ENCODE measurements around the gene TTC39A. TPM values are rescaled to one million over a fixed set of nuclear protein-coding genes. Genes with fewer than 3 reads are reported as not detected.
A peak's percentile ranks its signal among the peaks of the same experiment; 100 is the strongest.

The TTC39A gene
- total RNA-seq, 5 donors from 2014 or later (not counting 1 experiment from before 2014, with no cell fraction given) = 0.36 TPM; not detected in 4

DNA sequence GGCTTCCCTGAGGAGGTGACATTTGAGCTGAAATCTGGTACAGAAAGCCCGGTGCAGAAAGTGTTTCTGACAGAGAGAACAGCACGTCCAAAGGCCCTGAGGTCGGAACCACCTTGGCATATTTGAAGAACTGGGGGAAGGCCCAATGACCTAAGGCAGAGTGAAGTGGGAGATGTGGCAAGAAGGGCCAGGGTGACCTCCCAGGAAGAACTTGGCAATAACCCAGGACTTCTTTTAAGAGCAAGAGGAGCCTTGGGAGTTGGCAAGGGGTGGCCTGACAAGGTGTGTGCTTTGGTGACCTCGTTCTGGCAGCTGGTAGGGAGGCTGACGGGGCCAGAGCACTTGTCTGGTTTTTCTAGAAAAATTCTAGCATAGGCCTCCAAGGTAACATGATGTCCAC lies 23.4 kb downstream of the TTC39A start:
- DNase-seq (no peak), ATAC-seq (replicated peaks in 1 of 4) (no peak)
- Mint-ChIP-seq H3K9me3 (no peaks in the 10 kb centered on the region), H3K4me3 (no peak overlapping the region), H3K36me3 (no peaks in the 10 kb centered on the region), H3K27me3 (no peaks in the 10 kb centered on the region), H3K27ac (no peak overlapping the region), H3K4me1 (peaks cover 0 to 6% (median 5%) of the 10 kb centered on the region in 3 donors)
- H3K4me1 ChIP-seq (ENCODE audit: control insufficient read depth in 1 of 2, extremely low read depth in 1 of 2, insufficient read depth in 2 of 2, low read length in 2 of 2) = no peaks in the 10 kb centered on the region
- H3K27ac ChIP-seq (ENCODE audit: low read length) = no peak overlapping the region
- no peak overlapping the region for H3K4me3 ChIP-seq (ENCODE audit: control insufficient read depth in 1 of 2, extremely low read depth in 1 of 2, low read length in 1 of 2)
- 95% methylated on average over 4 of the region's 5 CpGs for whole genome bisulfite sequencing (ENCODE audit: insufficient coverage)
- no peaks in the 10 kb centered on the region for H3K9me3 ChIP-seq
- ChIA-PET CTCF (no interaction called here), POLR2A (no interaction called here)
- no peaks in the 10 kb centered on the region for H3K36me3 ChIP-seq (ENCODE audit: control insufficient read depth in 2 of 2, extremely low read depth in 1 of 2, insufficient read depth in 1 of 2, low read length in 1 of 2)
- H3K27me3 ChIP-seq (replicated peaks in 1 of 2; ENCODE audit: control insufficient read depth in 2 of 2, extremely low read depth in 1 of 2, insufficient read depth in 2 of 2, low read length in 1 of 2) = peaks cover 0 to 5% of the 10 kb centered on the region in 2 experiments

DNA sequence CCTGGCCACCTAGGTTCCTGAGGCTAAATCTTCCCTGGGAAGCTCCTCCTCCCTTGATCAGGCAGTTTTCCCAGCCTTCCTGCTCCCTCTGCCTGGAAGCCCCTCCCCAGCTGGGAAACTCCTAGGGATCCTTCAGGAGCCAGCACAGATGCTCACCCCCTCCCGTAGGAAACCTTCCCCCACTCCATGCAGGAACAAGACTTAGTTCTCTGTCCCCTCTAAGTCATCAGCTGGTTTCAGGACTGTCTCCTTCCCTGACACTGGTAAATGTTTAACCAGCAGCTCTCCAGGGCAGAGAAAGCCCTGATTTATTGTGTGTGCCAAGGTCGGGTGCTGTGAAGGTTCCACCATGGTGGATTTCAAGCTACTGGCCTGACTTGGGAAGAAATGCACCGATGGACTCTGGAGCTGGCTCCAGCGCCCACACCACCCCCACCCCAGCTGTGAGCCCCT lies 25.0 kb downstream of the TTC39A start:
- no peaks in the 10 kb centered on the region for H3K27me3 Mint-ChIP-seq
- H3K4me1 Mint-ChIP-seq = peaks cover 0 to 2% (median 0%) of the 10 kb centered on the region in 3 donors
- no peaks in the 10 kb centered on the region for H3K4me1 ChIP-seq (ENCODE audit: control insufficient read depth in 1 of 2, extremely low read depth in 1 of 2, insufficient read depth in 2 of 2, low read length in 2 of 2)
- peaks cover 0 to 5% of the 10 kb centered on the region in 2 experiments for H3K27me3 ChIP-seq (replicated peaks in 1 of 2; ENCODE audit: control insufficient read depth in 2 of 2, extremely low read depth in 1 of 2, insufficient read depth in 2 of 2, low read length in 1 of 2)
- no peak overlapping the region for H3K27ac Mint-ChIP-seq
- no peaks in the 10 kb centered on the region for H3K36me3 ChIP-seq (ENCODE audit: control insufficient read depth in 2 of 2, extremely low read depth in 1 of 2, insufficient read depth in 1 of 2, low read length in 1 of 2)
- ChIA-PET CTCF (interaction anchor here in 1 of 2 donors (0.7 kb wide), 1 partner anchor 65 kb away, joined by 4 read pairs; no protein-coding TSS in a partner anchor), POLR2A (no interaction called here)
- H3K4me3 Mint-ChIP-seq = no peak overlapping the region
- H3K4me3 ChIP-seq (ENCODE audit: control insufficient read depth in 1 of 2, extremely low read depth in 1 of 2, low read length in 1 of 2) = no peak overlapping the region
- DNase-seq = no peak
- H3K9me3 Mint-ChIP-seq = no peaks in the 10 kb centered on the region
- no peaks in the 10 kb centered on the region for H3K9me3 ChIP-seq
- no peaks in the 10 kb centered on the region for H3K36me3 Mint-ChIP-seq
- 93% methylated on average over 2 of the region's 4 CpGs for WGBS (ENCODE audit: insufficient coverage)
- no peak overlapping the region for H3K27ac ChIP-seq (ENCODE audit: low read length)
- no peak for ATAC-seq (replicated peaks in 1 of 4)

DNA sequence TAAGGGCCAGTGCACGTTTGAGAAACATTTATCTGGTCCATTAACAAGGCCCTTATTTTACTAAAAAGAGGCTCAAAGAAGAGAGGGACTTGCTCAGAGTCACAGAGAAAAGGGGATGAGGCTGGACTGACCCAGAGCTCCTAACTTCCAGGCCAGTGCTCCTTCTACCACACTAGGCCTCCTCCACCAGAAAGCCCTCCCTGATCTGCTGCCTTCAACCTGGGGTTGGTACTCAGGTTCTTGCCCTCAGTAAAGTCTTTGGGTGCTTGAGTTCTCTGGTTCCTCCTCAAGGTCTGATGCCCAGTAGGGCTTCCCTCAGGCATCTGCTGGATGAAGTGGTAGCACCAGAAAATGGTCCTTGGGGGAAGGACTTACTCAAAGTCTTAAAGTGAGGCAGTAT lies 26.0 kb downstream of the TTC39A start:
- ATAC-seq (replicated peaks in 1 of 4) (no peak), DNase-seq (no peak)
- ChIA-PET POLR2A (no interaction called here), CTCF (no interaction called here)
- no peaks in the 10 kb centered on the region for H3K4me1 ChIP-seq (ENCODE audit: control insufficient read depth in 1 of 2, extremely low read depth in 1 of 2, insufficient read depth in 2 of 2, low read length in 2 of 2)
- no peaks in the 10 kb centered on the region for H3K36me3 Mint-ChIP-seq
- peaks cover 0 to 8% of the 10 kb centered on the region in 2 experiments for H3K27me3 ChIP-seq (replicated peaks in 1 of 2; ENCODE audit: control insufficient read depth in 2 of 2, extremely low read depth in 1 of 2, insufficient read depth in 2 of 2, low read length in 1 of 2)
- no peak overlapping the region for H3K4me3 Mint-ChIP-seq
- no peaks in the 10 kb centered on the region for H3K9me3 ChIP-seq
- no peaks in the 10 kb centered on the region for H3K36me3 ChIP-seq (ENCODE audit: control insufficient read depth in 2 of 2, extremely low read depth in 1 of 2, insufficient read depth in 1 of 2, low read length in 1 of 2)
- no peak overlapping the region for H3K27ac Mint-ChIP-seq
- H3K4me1 Mint-ChIP-seq = peaks cover 0 to 2% (median 0%) of the 10 kb centered on the region in 3 donors
- no CpG with 5 or more reads among the region's 1 CpG for WGBS (ENCODE audit: insufficient coverage)
- no peaks in the 10 kb centered on the region for H3K9me3 Mint-ChIP-seq
- H3K27ac ChIP-seq (ENCODE audit: low read length) = no peak overlapping the region
- no peak overlapping the region for H3K4me3 ChIP-seq (ENCODE audit: control insufficient read depth in 1 of 2, extremely low read depth in 1 of 2, low read length in 1 of 2)
- no peaks in the 10 kb centered on the region for H3K27me3 Mint-ChIP-seq

DNA sequence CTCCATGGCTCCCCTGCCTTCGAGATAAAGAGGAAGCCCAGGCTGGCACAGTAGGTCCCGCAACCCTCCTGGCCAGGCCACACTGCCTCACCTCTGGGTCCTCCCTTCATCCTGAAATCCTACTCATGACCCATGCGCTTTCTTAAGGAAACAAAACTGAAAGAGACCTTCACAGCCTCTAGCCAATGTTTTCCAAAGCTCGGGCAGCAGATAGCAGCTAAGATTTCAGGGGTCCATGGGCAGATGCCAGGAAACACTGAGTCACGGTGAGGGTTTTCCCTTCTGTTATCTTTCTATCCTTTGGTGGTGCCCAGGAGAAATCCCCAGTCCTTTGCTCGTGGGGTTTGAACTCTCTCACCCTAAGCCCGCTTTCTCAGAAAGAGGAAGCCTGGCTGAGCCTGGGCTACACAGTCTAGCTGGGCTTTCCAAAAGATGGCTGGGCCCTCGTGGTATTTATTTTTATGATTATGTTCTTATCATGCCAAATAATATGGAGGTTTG lies 26.6 kb downstream of the TTC39A start:
- Histone ChIP-seq H3K27ac (ENCODE audit: low read length) (no peak overlapping the region), H3K27me3 (replicated peaks in 1 of 2; ENCODE audit: control insufficient read depth in 2 of 2, extremely low read depth in 1 of 2, insufficient read depth in 2 of 2, low read length in 1 of 2) (peaks cover 0 to 8% of the 10 kb centered on the region in 2 experiments), H3K4me3 (ENCODE audit: control insufficient read depth in 1 of 2, extremely low read depth in 1 of 2, low read length in 1 of 2) (no peak overlapping the region), H3K4me1 (ENCODE audit: control insufficient read depth in 1 of 2, extremely low read depth in 1 of 2, insufficient read depth in 2 of 2, low read length in 2 of 2) (no peaks in the 10 kb centered on the region), H3K9me3 (no peaks in the 10 kb centered on the region), H3K36me3 (ENCODE audit: control insufficient read depth in 2 of 2, extremely low read depth in 1 of 2, insufficient read depth in 1 of 2, low read length in 1 of 2) (no peaks in the 10 kb centered on the region)
- WGBS (ENCODE audit: insufficient coverage) = 63% methylated on average over 4 of the region's 8 CpGs
- Mint-ChIP-seq H3K36me3 (no peaks in the 10 kb centered on the region), H3K4me3 (peak overlapping the region in 1 of 3 donors; percentile 7), H3K27ac (no peak overlapping the region), H3K9me3 (no peaks in the 10 kb centered on the region), H3K4me1 (peaks cover 0 to 2% (median 0%) of the 10 kb centered on the region in 3 donors), H3K27me3 (no peaks in the 10 kb centered on the region)
- POLR2A ChIA-PET = no interaction called here
- no peak for DNase-seq
- ATAC-seq (replicated peaks in 1 of 4) = no peak
- CTCF ChIA-PET = no interaction called here

DNA sequence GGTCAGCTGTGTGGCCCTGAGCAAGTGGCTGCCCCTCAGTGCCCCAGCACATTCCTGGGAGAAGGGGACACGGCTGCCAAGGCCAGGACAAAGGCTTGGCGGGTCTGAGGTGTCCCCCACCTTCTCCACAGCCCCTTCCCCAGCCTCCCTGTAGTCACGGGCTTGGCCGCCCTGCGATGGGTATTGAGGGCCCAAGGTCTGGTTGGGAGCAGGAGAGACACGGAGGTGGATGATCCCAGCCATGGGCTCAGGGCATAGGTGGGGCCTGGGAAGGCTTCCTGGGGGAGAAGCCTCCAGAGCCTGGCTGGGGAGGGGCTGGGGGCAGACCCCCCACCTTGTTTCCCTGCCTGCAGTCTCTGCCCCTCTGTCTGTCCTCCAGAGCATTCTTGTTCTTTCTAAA lies 27.0 kb downstream of the TTC39A start:
- DNase-seq = no peak
- Histone ChIP-seq H3K36me3 (ENCODE audit: control insufficient read depth in 2 of 2, extremely low read depth in 1 of 2, insufficient read depth in 1 of 2, low read length in 1 of 2) (no peaks in the 10 kb centered on the region), H3K4me1 (ENCODE audit: control insufficient read depth in 1 of 2, extremely low read depth in 1 of 2, insufficient read depth in 2 of 2, low read length in 2 of 2) (no peaks in the 10 kb centered on the region), H3K27me3 (replicated peaks in 1 of 2; ENCODE audit: control insufficient read depth in 2 of 2, extremely low read depth in 1 of 2, insufficient read depth in 2 of 2, low read length in 1 of 2) (peaks cover 0 to 8% of the 10 kb centered on the region in 2 experiments), H3K9me3 (no peaks in the 10 kb centered on the region), H3K4me3 (ENCODE audit: control insufficient read depth in 1 of 2, extremely low read depth in 1 of 2, low read length in 1 of 2) (no peak overlapping the region), H3K27ac (ENCODE audit: low read length) (no peak overlapping the region)
- Mint-ChIP-seq H3K4me1 (peaks cover 0 to 3% (median 0%) of the 10 kb centered on the region in 3 donors), H3K27me3 (peaks cover 0 to 2% of the 10 kb centered on the region in 2 donors), H3K36me3 (no peaks in the 10 kb centered on the region), H3K27ac (no peak overlapping the region), H3K4me3 (peak overlapping the region in 1 of 3 donors; percentile 7), H3K9me3 (no peaks in the 10 kb centered on the region)
- no CpG with 5 or more reads among the region's 6 CpGs for WGBS (ENCODE audit: insufficient coverage)
- CTCF ChIA-PET = no interaction called here
- POLR2A ChIA-PET = no interaction called here
- ATAC-seq (replicated peaks in 1 of 4) = no peak

DNA sequence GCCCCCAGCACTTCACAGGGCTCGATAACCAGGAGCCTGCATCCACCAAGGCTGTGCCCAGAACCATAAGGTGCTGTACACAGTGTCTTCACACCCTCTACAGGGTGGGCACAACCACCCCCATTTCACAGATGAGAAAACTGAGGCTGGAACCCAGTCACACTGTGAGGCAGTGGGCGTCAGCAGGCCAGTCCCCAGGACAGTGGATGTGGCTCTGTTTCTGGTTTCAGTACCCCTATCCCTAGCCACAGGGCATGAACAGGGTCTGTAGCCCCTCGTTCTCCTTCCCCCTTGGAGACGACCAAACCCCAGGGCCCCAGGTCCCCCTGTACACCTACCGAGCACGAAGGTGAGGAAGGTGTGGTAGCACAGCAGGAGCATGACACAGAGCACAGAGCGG lies 27.6 kb downstream of the TTC39A start:
- Histone ChIP-seq H3K9me3 (no peaks in the 10 kb centered on the region), H3K27me3 (replicated peaks in 1 of 2; ENCODE audit: control insufficient read depth in 2 of 2, extremely low read depth in 1 of 2, insufficient read depth in 2 of 2, low read length in 1 of 2) (peaks cover 0 to 8% of the 10 kb centered on the region in 2 experiments), H3K4me3 (ENCODE audit: control insufficient read depth in 1 of 2, extremely low read depth in 1 of 2, low read length in 1 of 2) (no peak overlapping the region), H3K27ac (ENCODE audit: low read length) (no peak overlapping the region), H3K4me1 (ENCODE audit: control insufficient read depth in 1 of 2, extremely low read depth in 1 of 2, insufficient read depth in 2 of 2, low read length in 2 of 2) (no peaks in the 10 kb centered on the region), H3K36me3 (ENCODE audit: control insufficient read depth in 2 of 2, extremely low read depth in 1 of 2, insufficient read depth in 1 of 2, low read length in 1 of 2) (no peaks in the 10 kb centered on the region)
- Mint-ChIP-seq H3K36me3 (no peaks in the 10 kb centered on the region), H3K4me3 (no peak overlapping the region), H3K4me1 (peaks cover 0 to 6% (median 2%) of the 10 kb centered on the region in 3 donors), H3K27me3 (peaks cover 0 to 2% of the 10 kb centered on the region in 2 donors), H3K9me3 (no peaks in the 10 kb centered on the region), H3K27ac (no peak overlapping the region)
- no peak for DNase-seq
- POLR2A ChIA-PET = no interaction called here
- CTCF ChIA-PET = no interaction called here
- WGBS (ENCODE audit: insufficient coverage) = 95% methylated on average over 4 of the region's 7 CpGs
- ATAC-seq (replicated peaks in 1 of 4) = no peak

DNA sequence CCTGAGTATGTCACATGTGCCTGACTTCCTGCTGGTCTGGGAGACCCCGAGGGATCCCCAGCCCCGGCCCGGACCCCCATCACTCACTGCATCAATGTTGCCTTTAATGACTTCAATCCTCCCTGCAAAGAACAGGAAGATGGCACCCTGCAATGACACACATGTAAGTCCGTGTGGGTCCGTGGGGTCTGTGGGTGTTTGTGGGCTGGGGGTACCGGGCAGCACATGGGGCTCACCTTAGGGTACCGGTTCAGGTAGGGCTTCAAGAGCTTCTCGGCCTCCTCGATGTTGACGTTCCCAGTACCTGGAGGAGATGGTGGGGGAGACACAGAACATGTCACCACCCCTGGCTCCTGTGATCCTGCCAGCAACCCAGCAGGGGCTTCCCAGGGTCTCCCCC lies 28.1 kb downstream of the TTC39A start:
- WGBS (ENCODE audit: insufficient coverage) = 100% methylated on average over 4 of the region's 10 CpGs
- ATAC-seq (replicated peaks in 1 of 4) = no peak
- peaks cover 0 to 8% of the 10 kb centered on the region in 2 experiments for H3K27me3 ChIP-seq (replicated peaks in 1 of 2; ENCODE audit: control insufficient read depth in 2 of 2, extremely low read depth in 1 of 2, insufficient read depth in 2 of 2, low read length in 1 of 2)
- Mint-ChIP-seq H3K4me1 (peaks cover 3 to 9% (median 7%) of the 10 kb centered on the region in 3 donors), H3K27me3 (peaks cover 0 to 2% of the 10 kb centered on the region in 2 donors), H3K27ac (no peak overlapping the region), H3K36me3 (no peaks in the 10 kb centered on the region), H3K9me3 (no peaks in the 10 kb centered on the region), H3K4me3 (no peak overlapping the region)
- DNase-seq = no peak
- H3K4me1 ChIP-seq (ENCODE audit: control insufficient read depth in 1 of 2, extremely low read depth in 1 of 2, insufficient read depth in 2 of 2, low read length in 2 of 2) = peaks cover 0 to 1% of the 10 kb centered on the region in 2 experiments
- H3K36me3 ChIP-seq (ENCODE audit: control insufficient read depth in 2 of 2, extremely low read depth in 1 of 2, insufficient read depth in 1 of 2, low read length in 1 of 2) = no peaks in the 10 kb centered on the region
- ChIA-PET CTCF (no interaction called here), POLR2A (no interaction called here)
- H3K4me3 ChIP-seq (ENCODE audit: control insufficient read depth in 1 of 2, extremely low read depth in 1 of 2, low read length in 1 of 2) = no peak overlapping the region
- H3K27ac ChIP-seq (ENCODE audit: low read length) = no peak overlapping the region
- no peaks in the 10 kb centered on the region for H3K9me3 ChIP-seq
